ENCODE measurements around the gene RHD.
"Not testable (repeated sequence)": the region's sequence is repeated elsewhere in the genome, so short reads cannot be mapped to it uniquely, and the experiment has no call there.

RHD gene

GRCh38 chr1:25293426-25293825, 21.1 kb downstream of the RHD start:
- not testable (repeated sequence) for H3K9me3 ChIP-seq (ENCODE audit: control insufficient read depth, insufficient read depth, low read length); H3K27me3 ChIP-seq (ENCODE audit: control insufficient read depth, insufficient read depth, low read length); H3K4me1 ChIP-seq (ENCODE audit: control insufficient read depth, insufficient read depth, low read length); H3K4me3 ChIP-seq (ENCODE audit: low read depth, low read length); H3K36me3 ChIP-seq (ENCODE audit: control insufficient read depth, insufficient read depth, low read length); H3K9ac ChIP-seq (ENCODE audit: low read depth, low read length)

- H3K9me3 ChIP-seq (ENCODE audit: control insufficient read depth, insufficient read depth, low read length); H3K4me1 ChIP-seq (ENCODE audit: control insufficient read depth, insufficient read depth, low read length); H3K36me3 ChIP-seq (ENCODE audit: control insufficient read depth, insufficient read depth, low read length); H3K9ac ChIP-seq (ENCODE audit: low read depth, low read length); H3K27me3 ChIP-seq (ENCODE audit: control insufficient read depth, insufficient read depth, low read length); H3K4me3 ChIP-seq (ENCODE audit: low read depth, low read length): not testable (repeated sequence)
Observed at GRCh38 chr1:25294889-25295826, 22.8 kb downstream of the RHD start.

DNA sequence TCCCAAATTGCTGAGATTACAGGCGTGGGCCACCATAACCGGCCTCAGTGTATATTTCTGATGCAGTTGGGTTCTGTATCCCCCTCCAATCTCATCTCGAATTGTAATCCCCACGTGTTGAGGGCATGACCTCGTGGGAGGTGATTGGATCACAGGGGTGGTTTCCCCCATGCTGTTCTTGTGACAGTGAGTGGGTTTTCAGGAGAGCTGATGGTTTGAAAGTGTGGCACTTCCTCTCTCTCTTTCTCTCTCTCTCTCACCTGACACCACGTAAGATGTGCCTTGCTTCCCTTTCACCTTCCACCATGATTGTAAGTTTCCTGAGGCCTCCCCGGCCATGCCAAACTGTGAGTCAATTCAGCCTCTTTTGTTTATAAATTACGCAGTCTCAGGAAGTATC, 24.2 kb downstream of the RHD start:
- H3K9ac ChIP-seq (ENCODE audit: low read depth, low read length); H3K4me3 ChIP-seq (ENCODE audit: low read depth, low read length); H3K36me3 ChIP-seq (ENCODE audit: control insufficient read depth, insufficient read depth, low read length); H3K9me3 ChIP-seq (ENCODE audit: control insufficient read depth, insufficient read depth, low read length); H3K27me3 ChIP-seq (ENCODE audit: control insufficient read depth, insufficient read depth, low read length); H3K4me1 ChIP-seq (ENCODE audit: control insufficient read depth, insufficient read depth, low read length): not testable (repeated sequence)

GRCh38 chr1:25300729-25301128, 28.4 kb downstream of the RHD start:
- not testable (repeated sequence) for H3K4me3 ChIP-seq (ENCODE audit: low read depth, low read length); H3K4me1 ChIP-seq (ENCODE audit: control insufficient read depth, insufficient read depth, low read length); H3K9me3 ChIP-seq (ENCODE audit: control insufficient read depth, insufficient read depth, low read length); H3K36me3 ChIP-seq (ENCODE audit: control insufficient read depth, insufficient read depth, low read length); H3K27me3 ChIP-seq (ENCODE audit: control insufficient read depth, insufficient read depth, low read length); H3K9ac ChIP-seq (ENCODE audit: low read depth, low read length)

GRCh38 chr1:25302330-25302729, 30.0 kb downstream of the RHD start:
- H3K27me3 ChIP-seq (ENCODE audit: control insufficient read depth, insufficient read depth, low read length); H3K4me3 ChIP-seq (ENCODE audit: low read depth, low read length); H3K9me3 ChIP-seq (ENCODE audit: control insufficient read depth, insufficient read depth, low read length); H3K9ac ChIP-seq (ENCODE audit: low read depth, low read length); H3K36me3 ChIP-seq (ENCODE audit: control insufficient read depth, insufficient read depth, low read length); H3K4me1 ChIP-seq (ENCODE audit: control insufficient read depth, insufficient read depth, low read length): not testable (repeated sequence)

DNA sequence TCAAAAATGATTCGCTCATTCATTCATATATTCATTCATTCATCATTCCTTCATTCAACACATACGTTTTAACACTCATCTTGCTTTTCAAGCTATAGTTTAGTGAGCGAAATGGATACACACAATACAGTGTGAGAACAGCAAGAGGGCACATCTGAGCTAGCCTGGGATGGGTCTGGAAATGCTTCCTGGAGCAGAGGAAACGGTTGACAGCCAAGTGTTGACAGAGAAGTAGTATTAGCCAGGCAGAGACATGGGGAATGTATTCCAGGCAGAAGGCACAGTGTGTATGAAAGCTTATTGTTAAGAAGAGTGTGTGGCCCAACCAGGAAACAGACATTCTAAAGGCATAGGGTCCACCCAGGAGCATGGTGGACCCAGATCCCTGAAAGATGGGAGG, 32.6 kb downstream of the RHD start:
- not testable (repeated sequence) for H3K27me3 ChIP-seq (ENCODE audit: control insufficient read depth, insufficient read depth, low read length); H3K9me3 ChIP-seq (ENCODE audit: control insufficient read depth, insufficient read depth, low read length); H3K9ac ChIP-seq (ENCODE audit: low read depth, low read length); H3K36me3 ChIP-seq (ENCODE audit: control insufficient read depth, insufficient read depth, low read length); H3K4me3 ChIP-seq (ENCODE audit: low read depth, low read length); H3K4me1 ChIP-seq (ENCODE audit: control insufficient read depth, insufficient read depth, low read length)

GRCh38 chr1:25308168-25308567, 35.9 kb downstream of the RHD start:
- not testable (repeated sequence) for H3K36me3 ChIP-seq (ENCODE audit: control insufficient read depth, insufficient read depth, low read length); H3K4me3 ChIP-seq (ENCODE audit: low read depth, low read length); H3K27me3 ChIP-seq (ENCODE audit: control insufficient read depth, insufficient read depth, low read length); H3K9ac ChIP-seq (ENCODE audit: low read depth, low read length); H3K9me3 ChIP-seq (ENCODE audit: control insufficient read depth, insufficient read depth, low read length); H3K4me1 ChIP-seq (ENCODE audit: control insufficient read depth, insufficient read depth, low read length)

DNA sequence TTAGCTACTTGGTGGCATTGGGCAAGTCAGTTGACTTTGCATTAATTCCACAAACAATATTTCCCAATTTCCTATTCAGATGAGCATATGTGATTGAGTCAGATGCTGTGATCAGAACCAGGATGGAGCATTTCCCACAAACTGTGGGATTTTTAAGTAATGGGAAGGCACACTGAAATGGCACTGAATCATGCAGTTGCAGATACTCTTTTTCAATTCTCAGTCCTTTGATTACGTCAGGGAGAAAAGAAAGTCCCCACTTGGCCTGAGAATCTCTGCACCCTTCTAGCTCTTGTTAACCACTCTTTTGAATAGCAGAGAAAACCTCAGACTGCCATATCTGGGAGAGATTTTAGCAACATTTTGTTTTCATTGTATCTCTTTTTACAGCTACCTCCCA, 36.8 kb downstream of the RHD start:
- H3K9me3 ChIP-seq (ENCODE audit: control insufficient read depth, insufficient read depth, low read length); H3K27me3 ChIP-seq (ENCODE audit: control insufficient read depth, insufficient read depth, low read length); H3K4me3 ChIP-seq (ENCODE audit: low read depth, low read length); H3K36me3 ChIP-seq (ENCODE audit: control insufficient read depth, insufficient read depth, low read length); H3K9ac ChIP-seq (ENCODE audit: low read depth, low read length); H3K4me1 ChIP-seq (ENCODE audit: control insufficient read depth, insufficient read depth, low read length): not testable (repeated sequence)

- not testable (repeated sequence) for H3K36me3 ChIP-seq (ENCODE audit: control insufficient read depth, insufficient read depth, low read length); H3K4me3 ChIP-seq (ENCODE audit: low read depth, low read length); H3K9ac ChIP-seq (ENCODE audit: low read depth, low read length); H3K4me1 ChIP-seq (ENCODE audit: control insufficient read depth, insufficient read depth, low read length); H3K27me3 ChIP-seq (ENCODE audit: control insufficient read depth, insufficient read depth, low read length); H3K9me3 ChIP-seq (ENCODE audit: control insufficient read depth, insufficient read depth, low read length)
Observed at GRCh38 chr1:25309486-25309885, 37.2 kb downstream of the RHD start.

- not testable (repeated sequence) for H3K36me3 ChIP-seq (ENCODE audit: control insufficient read depth, insufficient read depth, low read length); H3K27me3 ChIP-seq (ENCODE audit: control insufficient read depth, insufficient read depth, low read length); H3K9me3 ChIP-seq (ENCODE audit: control insufficient read depth, insufficient read depth, low read length); H3K4me1 ChIP-seq (ENCODE audit: control insufficient read depth, insufficient read depth, low read length); H3K9ac ChIP-seq (ENCODE audit: low read depth, low read length); H3K4me3 ChIP-seq (ENCODE audit: low read depth, low read length)
Observed at GRCh38 chr1:25312806-25313470, 40.6 kb downstream of the RHD start.

DNA sequence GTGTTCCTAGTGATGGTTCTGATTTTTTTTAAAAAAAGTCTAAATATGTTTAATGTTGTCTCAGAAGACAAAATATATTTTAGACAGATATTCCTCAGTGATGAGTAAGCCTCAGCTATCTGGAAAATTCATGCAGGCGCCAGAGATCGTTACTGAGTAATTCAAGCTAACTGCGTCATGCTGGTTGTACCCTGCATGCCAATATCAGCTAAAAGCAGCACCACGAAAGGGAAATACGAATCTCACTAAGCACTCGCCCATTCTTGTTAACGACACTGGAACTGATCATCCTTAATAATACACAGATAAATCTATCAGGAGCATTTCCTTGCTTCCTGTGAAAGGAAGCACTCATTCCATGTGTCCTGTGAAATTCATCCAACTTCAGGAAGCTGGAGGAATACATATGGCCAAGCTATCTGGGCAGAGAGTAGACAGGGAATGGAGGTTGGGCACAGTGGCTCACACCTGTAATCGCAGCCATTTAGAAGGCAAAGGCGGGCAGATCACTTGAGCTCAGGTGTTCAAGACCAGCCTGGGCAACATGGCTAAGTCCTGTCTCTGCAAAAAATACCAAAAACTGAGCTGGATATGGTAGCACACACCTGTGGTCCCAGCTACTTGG, 48.1 kb downstream of the RHD start:
- not testable (repeated sequence) for H3K4me3 ChIP-seq (ENCODE audit: low read depth, low read length); H3K9me3 ChIP-seq (ENCODE audit: control insufficient read depth, insufficient read depth, low read length); H3K27me3 ChIP-seq (ENCODE audit: control insufficient read depth, insufficient read depth, low read length); H3K4me1 ChIP-seq (ENCODE audit: control insufficient read depth, insufficient read depth, low read length); H3K36me3 ChIP-seq (ENCODE audit: control insufficient read depth, insufficient read depth, low read length); H3K9ac ChIP-seq (ENCODE audit: low read depth, low read length)

GRCh38 chr1:25322127-25322526, 49.8 kb downstream of the RHD start:
- not testable (repeated sequence) for H3K4me3 ChIP-seq (ENCODE audit: low read depth, low read length); H3K27me3 ChIP-seq (ENCODE audit: control insufficient read depth, insufficient read depth, low read length); H3K9me3 ChIP-seq (ENCODE audit: control insufficient read depth, insufficient read depth, low read length); H3K36me3 ChIP-seq (ENCODE audit: control insufficient read depth, insufficient read depth, low read length); H3K9ac ChIP-seq (ENCODE audit: low read depth, low read length); H3K4me1 ChIP-seq (ENCODE audit: control insufficient read depth, insufficient read depth, low read length)
